IPS DF 6.9 (cell line): ENCODE results near the gene PDIA2.

Experiments
- DNase-seq: peaks from one replicate; pipeline ENCODE4 v3.0.0-alpha.2; 2013; ENCODE audit warnings: low read depth, low spot score
- H3K27ac ChIP-seq: one replicate; pipeline ENCODE4 v1.5.1; 2013; ENCODE audit warnings: low read length, control low read depth
- H3K27me3 ChIP-seq: 2 replicates; pipeline ENCODE4 v1.6.1; 2013; ENCODE audit warnings: mild to moderate bottlenecking, low read length; ENCODE audit not compliant: control insufficient read depth, insufficient read depth
- H3K36me3 ChIP-seq: 2 replicates; pipeline ENCODE4 v1.6.1; 2013; ENCODE audit warnings: low read length; ENCODE audit not compliant: control insufficient read depth, insufficient read depth
- H3K4me1 ChIP-seq: 2 replicates; pipeline ENCODE4 v1.6.1; 2013; ENCODE audit warnings: low read length; ENCODE audit not compliant: control insufficient read depth, insufficient read depth
- H3K4me3 ChIP-seq: 2 replicates; pipeline ENCODE4 v1.5.1; 2013; ENCODE audit warnings: mild to moderate bottlenecking, low read length
- H3K9me3 ChIP-seq: 2 replicates; pipeline ENCODE4 v1.6.1; 2013; ENCODE audit warnings: low read length, inconsistent platforms; ENCODE audit not compliant: control insufficient read depth, insufficient read depth
- WGBS: extraction: QIAGEN DNeasy Blood & Tissue Kit; methylation state at CpG from one replicate; pipeline ENCODE4 v1.1.7; 2013; ENCODE audit warnings: mixed read lengths, missing lambda C conversion rate; ENCODE audit not compliant: insufficient read length, insufficient coverage; 5-methylcytosine and 5-hydroxymethylcytosine counted together

PDIA2 gene

GRCh38 chr16:297832-298231 lies 14.9 kb downstream of the PDIA2 start:
- H3K4me1 ChIP-seq = no peaks in the 10 kb centered on the region
- no CpG with 5 or more reads among the region's 32 CpGs for WGBS
- no peak for DNase-seq

GRCh38 chr16:301235-301634 lies 18.3 kb downstream of the PDIA2 start:
- no CpG with 5 or more reads among the region's 6 CpGs for WGBS
- no peaks in the 10 kb centered on the region for H3K9me3 ChIP-seq
- DNase-seq = no peak
- peaks cover 1% of the 10 kb centered on the region; the same call in 1 of the 2 replicates for H3K4me1 ChIP-seq
- H3K4me3 ChIP-seq = no peak overlapping the region
- no peak overlapping the region for H3K27ac ChIP-seq
- peaks cover 20% of the 10 kb centered on the region for H3K36me3 ChIP-seq
- H3K27me3 ChIP-seq = no peaks in the 10 kb centered on the region

More at GRCh38 chr16:297832-298231, 14.9 kb downstream of the PDIA2 start:
- H3K4me3 ChIP-seq = no peak overlapping the region
- no peaks in the 10 kb centered on the region for H3K9me3 ChIP-seq
- H3K27me3 ChIP-seq = no peaks in the 10 kb centered on the region
- no peak overlapping the region for H3K27ac ChIP-seq
- H3K36me3 ChIP-seq = peaks cover 15% of the 10 kb centered on the region

- Histone ChIP-seq H3K4me3 (no peak overlapping the region), H3K36me3 (peaks cover 20% of the 10 kb centered on the region), H3K4me1 (peaks cover 1% of the 10 kb centered on the region; the same call in 1 of the 2 replicates), H3K27me3 (no peaks in the 10 kb centered on the region), H3K9me3 (no peaks in the 10 kb centered on the region), H3K27ac (no peak overlapping the region)
- no CpG with 5 or more reads among the region's 13 CpGs for WGBS
- DNase-seq = no peak
These were observed 19.0 kb downstream of the PDIA2 start for GRCh38 chr16:301950-302349.

DNA sequence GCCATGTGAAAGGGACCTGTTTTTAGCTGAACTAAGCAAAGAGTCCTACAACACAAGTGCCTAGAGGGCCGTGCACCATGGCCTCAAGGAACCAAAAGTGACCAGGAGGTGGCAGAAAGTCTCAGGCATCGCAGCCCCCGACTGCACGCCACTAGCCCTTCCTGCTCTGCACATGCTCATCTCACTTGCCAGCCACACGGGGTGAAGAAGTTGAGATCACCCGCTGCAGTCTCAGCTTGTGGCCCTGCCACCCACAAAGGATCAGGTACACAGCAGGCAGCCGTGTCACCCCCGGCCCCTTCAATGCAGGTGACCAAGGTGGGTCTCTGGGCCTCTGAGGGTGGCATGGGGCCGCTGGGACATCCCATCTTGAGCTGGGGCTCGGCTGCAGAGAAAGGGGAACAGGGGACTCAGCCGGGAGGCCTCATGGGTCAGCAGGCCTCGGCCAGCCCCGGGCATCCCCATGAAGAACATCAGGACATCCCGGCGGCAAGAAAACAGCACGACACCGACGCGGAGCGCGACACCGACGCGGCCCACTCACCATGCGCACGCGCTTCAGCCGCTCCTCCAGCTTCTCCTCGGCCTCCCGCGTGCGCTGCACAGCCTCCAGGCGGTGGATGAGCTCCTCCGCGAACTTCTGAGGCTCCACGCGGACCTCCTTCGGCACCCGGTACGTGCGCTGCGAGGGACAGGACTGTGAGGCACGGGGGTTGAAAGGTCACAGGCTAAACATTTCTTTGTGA lies 21.0 kb downstream of the PDIA2 start:
- H3K9me3 ChIP-seq = no peaks in the 10 kb centered on the region
- no peak overlapping the region for H3K27ac ChIP-seq
- H3K27me3 ChIP-seq = no peaks in the 10 kb centered on the region
- no peak overlapping the region for H3K4me3 ChIP-seq
- peaks cover 12% of the 10 kb centered on the region for H3K36me3 ChIP-seq
- DNase-seq = no peak
- no CpG with 5 or more reads among the region's 43 CpGs for WGBS
- H3K4me1 ChIP-seq = peaks cover 1% of the 10 kb centered on the region; the same call in 1 of the 2 replicates

GRCh38 chr16:305916-306626 lies 23.1 kb downstream of the PDIA2 start:
- Histone ChIP-seq H3K4me3 (no peak overlapping the region), H3K4me1 (peaks cover 1% of the 10 kb centered on the region; the same call in 1 of the 2 replicates), H3K9me3 (no peaks in the 10 kb centered on the region), H3K36me3 (peaks cover 12% of the 10 kb centered on the region), H3K27ac (no peak overlapping the region), H3K27me3 (no peaks in the 10 kb centered on the region)
- no peak for DNase-seq
- no CpG with 5 or more reads among the region's 19 CpGs for WGBS

DNA sequence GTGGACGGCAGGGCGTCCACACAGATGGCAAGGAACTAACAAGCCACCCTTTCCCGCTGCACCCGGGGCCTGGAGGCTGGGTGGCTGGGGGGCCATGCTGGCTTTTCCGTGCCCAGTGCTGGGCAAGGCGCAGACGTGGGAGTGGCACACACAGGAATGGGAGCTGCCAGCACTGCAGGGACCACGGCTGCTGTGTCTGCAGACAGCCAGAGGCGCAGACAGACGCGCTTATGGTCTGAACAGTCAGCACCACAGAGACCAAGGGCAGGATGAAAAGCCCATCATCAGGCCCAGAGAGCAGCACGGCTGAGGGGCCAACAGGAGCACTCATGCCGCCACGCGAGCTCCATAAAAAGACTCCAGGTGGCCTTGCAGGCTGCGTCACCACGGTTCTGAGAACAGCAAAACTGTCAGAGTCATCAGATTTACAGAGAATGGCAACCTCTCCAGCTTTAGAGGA lies 24.0 kb downstream of the PDIA2 start:
- Histone ChIP-seq H3K36me3 (peaks cover 12% of the 10 kb centered on the region), H3K4me1 (peaks cover 1% of the 10 kb centered on the region; the same call in 1 of the 2 replicates), H3K27ac (no peak overlapping the region), H3K27me3 (no peaks in the 10 kb centered on the region), H3K9me3 (no peaks in the 10 kb centered on the region), H3K4me3 (no peak overlapping the region)
- DNase-seq = no peak
- WGBS = no CpG with 5 or more reads among the region's 17 CpGs

DNA sequence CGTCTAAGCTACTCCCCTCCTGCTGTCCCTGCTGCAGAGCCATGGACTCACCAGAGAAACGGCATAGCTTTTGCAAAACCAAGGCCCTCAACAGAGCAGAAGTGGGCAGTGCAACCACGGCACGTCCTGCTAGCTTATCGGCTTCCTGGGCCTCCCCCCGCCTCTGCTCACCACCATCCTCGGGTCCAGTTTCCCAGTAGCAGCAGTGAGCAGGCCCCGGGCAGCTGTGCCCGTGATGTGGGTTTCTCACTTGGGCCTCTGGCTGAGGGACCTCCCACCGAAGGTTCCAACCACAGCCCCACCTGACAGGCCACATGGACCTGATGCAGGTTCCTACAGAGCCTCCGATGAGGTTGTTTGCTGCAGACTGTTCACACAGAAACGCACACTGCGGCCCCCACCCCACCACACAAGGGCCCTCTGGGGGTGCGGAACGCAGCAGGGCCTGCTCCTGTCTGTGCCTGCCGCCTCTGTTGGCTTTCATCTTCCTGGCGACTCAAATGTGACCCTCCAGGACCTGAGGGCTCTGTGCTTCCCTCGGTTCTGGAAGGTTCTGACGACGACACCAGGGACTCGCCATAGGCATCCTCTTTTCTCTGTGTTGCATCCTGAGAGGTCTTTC lies 24.8 kb downstream of the PDIA2 start:
- Histone ChIP-seq H3K4me3 (no peak overlapping the region), H3K27ac (no peak overlapping the region), H3K27me3 (no peaks in the 10 kb centered on the region), H3K9me3 (no peaks in the 10 kb centered on the region), H3K36me3 (peaks cover 12% of the 10 kb centered on the region), H3K4me1 (peaks cover 1% of the 10 kb centered on the region; the same call in 1 of the 2 replicates)
- WGBS = no CpG with 5 or more reads among the region's 21 CpGs
- no peak for DNase-seq

- no CpG with 5 or more reads among the region's 7 CpGs for WGBS
- H3K27me3 ChIP-seq = no peaks in the 10 kb centered on the region
- no peaks in the 10 kb centered on the region for H3K4me1 ChIP-seq
- H3K27ac ChIP-seq = no peak overlapping the region
- H3K4me3 ChIP-seq = no peak overlapping the region
- no peak for DNase-seq
- H3K36me3 ChIP-seq = peaks cover 10% of the 10 kb centered on the region
- H3K9me3 ChIP-seq = no peaks in the 10 kb centered on the region
These were observed 26.5 kb downstream of the PDIA2 start for GRCh38 chr16:309476-309875.

DNA sequence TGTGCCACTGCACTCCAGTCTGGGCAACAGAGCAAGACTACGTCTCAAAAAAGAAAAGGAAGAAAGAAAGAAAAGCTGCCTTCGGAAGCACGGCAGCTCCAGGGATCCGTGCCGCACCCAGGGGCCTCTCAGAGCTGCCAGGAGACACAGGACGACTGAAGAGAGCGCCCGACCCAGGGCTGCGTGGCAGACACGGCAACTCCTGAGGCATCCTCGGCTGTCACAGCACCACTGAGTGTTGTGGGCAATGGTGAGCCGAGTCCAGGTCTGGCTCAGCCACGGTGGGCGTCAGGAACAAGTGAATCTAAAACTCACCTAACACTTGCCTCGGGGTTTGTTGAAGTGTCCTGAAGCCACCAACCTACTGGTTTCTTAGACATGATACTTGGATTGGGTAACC lies 28.8 kb downstream of the PDIA2 start:
- no peak for DNase-seq
- no peaks in the 10 kb centered on the region for H3K4me1 ChIP-seq
- peaks cover 7% of the 10 kb centered on the region for H3K36me3 ChIP-seq
- no peaks in the 10 kb centered on the region for H3K9me3 ChIP-seq
- WGBS = no CpG with 5 or more reads among the region's 15 CpGs
- no peaks in the 10 kb centered on the region for H3K27me3 ChIP-seq
- no peak overlapping the region for H3K4me3 ChIP-seq
- H3K27ac ChIP-seq = no peak overlapping the region

- no peaks in the 10 kb centered on the region for H3K9me3 ChIP-seq
- no peak overlapping the region for H3K4me3 ChIP-seq
- DNase-seq = no peak
- H3K27ac ChIP-seq = no peak overlapping the region
- peaks cover 3% of the 10 kb centered on the region; the same call in 1 of the 2 replicates for H3K4me1 ChIP-seq
- H3K36me3 ChIP-seq = peaks cover 7% of the 10 kb centered on the region
- no peaks in the 10 kb centered on the region for H3K27me3 ChIP-seq
- WGBS = no CpG with 5 or more reads among the region's 16 CpGs
These were observed 31.4 kb downstream of the PDIA2 start for GRCh38 chr16:314351-314750.
